Natural killer cell treated with Interleukin-12 subunit alpha and Interleukin-12 subunit beta and Interleukin-15 and Interleukin-18, amount 100 ng/mL, for 72 hours (primary cell): ENCODE data around the gene SLC6A8. TPM values are rescaled to one million over a fixed set of nuclear protein-coding genes. Genes with fewer than 3 reads are reported as not detected.
A peak's percentile ranks its signal among the peaks of the same experiment; 100 is the strongest.

Experiments
- ATAC-seq, 2 donors: fragments of 150-1000 bp; cut with Tn5 transposase in 1 of 2; sonication (Bioruptor Pico), chemical (Tn5 transposase) in 1 of 2; 2 replicates each; pipeline ENCODE4 v1.10.0; 2021
- DNase-seq: peaks from one replicate; pipeline ENCODE4 v3.0.0; 2022; ENCODE audit warnings: low spot score
- H3K27ac Mint-ChIP-seq, 2 donors: 1 replicate in 1 of 2; 2 replicates in 1 of 2; pipeline ENCODE4 v1.8.0; 2022; ENCODE audit warnings: mixed read lengths in 2 of 2, mild to moderate bottlenecking in 1 of 2, moderate library complexity in 1 of 2
- H3K27me3 Mint-ChIP-seq, 2 donors: 1 replicate in 1 of 2; 2 replicates in 1 of 2; pipeline ENCODE4 v1.8.0; 2022; ENCODE audit warnings: mixed read lengths in 2 of 2
- H3K36me3 Mint-ChIP-seq: one replicate; pipeline ENCODE4 v1.8.0; 2022; ENCODE audit warnings: mixed read lengths
- H3K4me1 Mint-ChIP-seq, 2 donors: 1 replicate in 1 of 2; 2 replicates in 1 of 2; pipeline ENCODE4 v1.8.0; 2022; ENCODE audit warnings: low read depth in 2 of 2, mixed read lengths in 2 of 2, mild to moderate bottlenecking in 1 of 2
- H3K4me3 Mint-ChIP-seq: one replicate; pipeline ENCODE4 v1.8.0; 2022; ENCODE audit warnings: mixed read lengths
- H3K9me3 Mint-ChIP-seq: 2 replicates; pipeline ENCODE4 v1.8.0; 2022; ENCODE audit warnings: mixed read lengths
- total RNA-seq, 2 donors: library from RNA; stranded (reverse); gene quantifications; one replicate each; pipeline ENCODE4 v1.2.3, GENCODE V29; 2022

The SLC6A8 gene
- 1 to 10 TPM; 2.3 to 4.1 TPM for total RNA-seq

GRCh38 chrX:153687121-153688039 lies at the start of gene SLC6A8:
TSS of gene SLC6A8 (plus strand) at chrX:153687926. CDS start at chrX:153688575, 649 bp downstream.
- peak; percentile 57 to 61 for ATAC-seq
- no peak for DNase-seq
- H3K36me3 Mint-ChIP-seq = no peaks in the 10 kb centered on the region
- H3K9me3 Mint-ChIP-seq = no peaks in the 10 kb centered on the region
- H3K27ac Mint-ChIP-seq = no peak within 1 kb of the TSS
- H3K4me3 Mint-ChIP-seq = peak within 1 kb of the TSS; percentile 53
- no peaks in the 10 kb centered on the region for H3K4me1 Mint-ChIP-seq
- peaks cover 0 to 5% of the 10 kb centered on the region in 2 donors for H3K27me3 Mint-ChIP-seq

GRCh38 chrX:153638041-153638371 lies 49.7 kb upstream of the SLC6A8 start:
- Mint-ChIP-seq H3K9me3 (no peaks in the 10 kb centered on the region), H3K4me1 (no peaks in the 10 kb centered on the region), H3K36me3 (no peaks in the 10 kb centered on the region), H3K27me3 (peaks cover 0 to 8% of the 10 kb centered on the region in 2 donors), H3K4me3 (no peak overlapping the region), H3K27ac (no peak overlapping the region)
- DNase-seq = peak; percentile 25
- no peak for ATAC-seq

GRCh38 chrX:153638436-153639176 lies 49.1 kb upstream of the SLC6A8 start:
- no peaks in the 10 kb centered on the region for H3K36me3 Mint-ChIP-seq
- no peak overlapping the region for H3K27ac Mint-ChIP-seq
- peaks cover 0 to 9% of the 10 kb centered on the region in 2 donors for H3K27me3 Mint-ChIP-seq
- ATAC-seq (no peak), DNase-seq (peak; percentile 49)
- no peak overlapping the region for H3K4me3 Mint-ChIP-seq
- H3K4me1 Mint-ChIP-seq = no peaks in the 10 kb centered on the region
- H3K9me3 Mint-ChIP-seq = no peaks in the 10 kb centered on the region

- Mint-ChIP-seq H3K27me3 (peaks cover 0 to 9% of the 10 kb centered on the region in 2 donors), H3K4me1 (no peaks in the 10 kb centered on the region), H3K4me3 (no peak overlapping the region), H3K27ac (no peak overlapping the region), H3K36me3 (no peaks in the 10 kb centered on the region), H3K9me3 (no peaks in the 10 kb centered on the region)
- peak; percentile 59 for DNase-seq
- no peak for ATAC-seq
These were observed 48.3 kb upstream of the SLC6A8 start for GRCh38 chrX:153639177-153640044.

GRCh38 chrX:153640045-153640686 lies 47.6 kb upstream of the SLC6A8 start:
- H3K27me3 Mint-ChIP-seq = peaks cover 0 to 9% of the 10 kb centered on the region in 2 donors
- H3K4me1 Mint-ChIP-seq = no peaks in the 10 kb centered on the region
- no peak for ATAC-seq
- no peak overlapping the region for H3K27ac Mint-ChIP-seq
- H3K9me3 Mint-ChIP-seq = no peaks in the 10 kb centered on the region
- no peaks in the 10 kb centered on the region for H3K36me3 Mint-ChIP-seq
- no peak overlapping the region for H3K4me3 Mint-ChIP-seq
- peak; percentile 55 for DNase-seq

- Mint-ChIP-seq H3K9me3 (no peaks in the 10 kb centered on the region), H3K4me1 (no peaks in the 10 kb centered on the region), H3K36me3 (no peaks in the 10 kb centered on the region), H3K27ac (no peak overlapping the region), H3K4me3 (no peak overlapping the region), H3K27me3 (peaks cover 3 to 9% of the 10 kb centered on the region in 2 donors)
- no peak for ATAC-seq
- DNase-seq = peak; percentile 54
These were observed 46.8 kb upstream of the SLC6A8 start for GRCh38 chrX:153640736-153641575.

- H3K36me3 Mint-ChIP-seq = no peaks in the 10 kb centered on the region
- H3K9me3 Mint-ChIP-seq = no peaks in the 10 kb centered on the region
- peaks cover 7 to 9% of the 10 kb centered on the region in 2 donors for H3K27me3 Mint-ChIP-seq
- DNase-seq (no peak), ATAC-seq (no peak)
- no peak overlapping the region for H3K27ac Mint-ChIP-seq
- no peak overlapping the region for H3K4me3 Mint-ChIP-seq
- no peaks in the 10 kb centered on the region for H3K4me1 Mint-ChIP-seq
These were observed 46.1 kb upstream of the SLC6A8 start for GRCh38 chrX:153641627-153642026.

GRCh38 chrX:153642051-153642654 lies 45.6 kb upstream of the SLC6A8 start:
- Mint-ChIP-seq H3K9me3 (no peaks in the 10 kb centered on the region), H3K4me1 (no peaks in the 10 kb centered on the region), H3K36me3 (no peaks in the 10 kb centered on the region), H3K27ac (no peak overlapping the region), H3K4me3 (no peak overlapping the region), H3K27me3 (peaks cover 7 to 9% of the 10 kb centered on the region in 2 donors)
- DNase-seq (peak; percentile 56), ATAC-seq (no peak)

- DNase-seq (peak; percentile 40), ATAC-seq (no peak)
- Mint-ChIP-seq H3K4me3 (peak overlapping the region; percentile 12), H3K27me3 (peaks cover 7 to 9% of the 10 kb centered on the region in 2 donors), H3K36me3 (no peaks in the 10 kb centered on the region), H3K9me3 (no peaks in the 10 kb centered on the region), H3K27ac (no peak overlapping the region), H3K4me1 (no peaks in the 10 kb centered on the region)
These were observed 44.9 kb upstream of the SLC6A8 start for GRCh38 chrX:153642655-153643430.

- no peak overlapping the region for H3K4me3 Mint-ChIP-seq
- ATAC-seq = peak; percentile 34 to 48
- no peak overlapping the region for H3K27ac Mint-ChIP-seq
- H3K9me3 Mint-ChIP-seq = no peaks in the 10 kb centered on the region
- peak; percentile 35 for DNase-seq
- no peaks in the 10 kb centered on the region for H3K4me1 Mint-ChIP-seq
- no peaks in the 10 kb centered on the region for H3K36me3 Mint-ChIP-seq
- peaks cover 7 to 9% of the 10 kb centered on the region in 2 donors for H3K27me3 Mint-ChIP-seq
These were observed 44.0 kb upstream of the SLC6A8 start for GRCh38 chrX:153643431-153644351.
